AG04450 (cell line): ENCODE results near the gene NHERF1. TPM values are rescaled to one million over a fixed set of nuclear protein-coding genes. Genes with fewer than 3 reads are reported as not detected.

Experiments
- CTCF ChIA-PET: fragments of 300-600, 350-600 bp; formaldehyde crosslinking; extraction: SDS; loops from one replicate; lab custom pipeline; 2022; ENCODE audit warnings: antibody characterized with exemption, inconsistent platforms; lab: Charles Lee
- POLR2A ChIA-PET: fragments of 350-600 bp; formaldehyde crosslinking; extraction: SDS; loops from one replicate; lab custom pipeline; 2021; ENCODE audit warnings: antibody characterized with exemption, inconsistent platforms; lab: Yijun Ruan, JAX
- DNase-seq: peaks from one replicate; pipeline ENCODE4 v3.0.0-alpha.2; 2011; ENCODE audit warnings: low read depth, low spot score
- H3K27ac ChIP-seq: one replicate; pipeline ENCODE4 v1.5.1; 2012; ENCODE audit warnings: low read depth, low read length, control low read depth
- H3K27me3 ChIP-seq: one replicate; pipeline ENCODE4 v1.6.0; 2012; ENCODE audit warnings: low read length; ENCODE audit not compliant: control insufficient read depth, insufficient read depth
- H3K4me3 ChIP-seq: 2 replicates; pipeline ENCODE4 v1.5.1; 2011; ENCODE audit warnings: mild to moderate bottlenecking, low read depth, low read length, control low read depth
- H3K9me3 ChIP-seq: 2 replicates; pipeline ENCODE4 v1.5.1; 2012; ENCODE audit warnings: low read length; ENCODE audit not compliant: control insufficient read depth, insufficient read depth
- CTCF ChIP-seq: IDR thresholded peaks from 2 replicates; pipeline ENCODE4 v1.5.1; 2011; ENCODE audit warnings: low read depth, low read length, control low read depth, inconsistent platforms
- polyA plus RNA-seq: library from polyadenylated mRNA; depleted of rRNA; stranded (reverse); fragments of >200 nt; gene quantifications from 2 replicates; pipeline ENCODE4 v1.2.3, GENCODE V29; 2011

NHERF1 gene
- polyA plus RNA-seq, 1 experiment: 10.5 TPM

- H3K4me3 ChIP-seq: no peak overlapping the region
- TF ChIP-seq CTCF: no peak
- H3K9me3 ChIP-seq: no peaks in the 10 kb centered on the region; the same call in 1 of the 2 replicates
- H3K27me3 ChIP-seq: no peaks in the 10 kb centered on the region
- H3K27ac ChIP-seq: no peak overlapping the region
- ChIA-PET CTCF (interaction anchor here (1.3 to 1.9 kb wide), 4 partner anchors 12 to 34 kb away, joined by 3 to 8 read pairs (median 6); no protein-coding TSS in a partner anchor), POLR2A (no interaction called here)
- no peak for DNase-seq
These were observed 9.1 kb downstream of the NHERF1 start for GRCh38 chr17:74757502-74757901.

GRCh38 chr17:74757931-74758847 is 9.8 kb downstream of the NHERF1 start:
- no peaks in the 10 kb centered on the region; the same call in 1 of the 2 replicates for H3K9me3 ChIP-seq
- TF ChIP-seq CTCF: no peak
- POLR2A ChIA-PET: interaction anchor here (0.6 kb wide), 1 partner anchor 12 kb away, joined by 4 read pairs; no protein-coding TSS in a partner anchor
- H3K4me3 ChIP-seq: no peak overlapping the region
- H3K27ac ChIP-seq: no peak overlapping the region
- no peaks in the 10 kb centered on the region for H3K27me3 ChIP-seq
- DNase-seq: no peak
- CTCF ChIA-PET: interaction anchor here (1.3 to 2.5 kb wide), 4 partner anchors 13 to 107 kb away, joined by 3 to 12 read pairs (median 8); no protein-coding TSS in a partner anchor

- no peaks in the 10 kb centered on the region for H3K27me3 ChIP-seq
- POLR2A ChIA-PET: no interaction called here
- CTCF ChIA-PET: interaction anchor here (1.3 to 2.5 kb wide), 3 partner anchors 12 to 106 kb away, joined by 3 to 12 read pairs (median 7); no protein-coding TSS in a partner anchor
- TF ChIP-seq CTCF: no peak
- H3K9me3 ChIP-seq: no peaks in the 10 kb centered on the region; the same call in 1 of the 2 replicates
- no peak overlapping the region for H3K27ac ChIP-seq
- H3K4me3 ChIP-seq: no peak overlapping the region
- DNase-seq: no peak
These were observed 10.4 kb downstream of the NHERF1 start for GRCh38 chr17:74758848-74759168.

- no peak for TF ChIP-seq CTCF
- no peak overlapping the region for H3K27ac ChIP-seq
- H3K9me3 ChIP-seq: no peaks in the 10 kb centered on the region; the same call in 1 of the 2 replicates
- no peaks in the 10 kb centered on the region for H3K27me3 ChIP-seq
- POLR2A ChIA-PET: no interaction called here
- CTCF ChIA-PET: interaction anchor here (1.6 to 2.9 kb wide), 4 partner anchors 12 to 106 kb away, joined by 7 to 12 read pairs (median 8); no protein-coding TSS in a partner anchor
- no peak for DNase-seq
- no peak overlapping the region for H3K4me3 ChIP-seq
These were observed 10.9 kb downstream of the NHERF1 start for GRCh38 chr17:74759243-74759801.

GRCh38 chr17:74759941-74760340 is 11.5 kb downstream of the NHERF1 start:
- H3K27me3 ChIP-seq: no peaks in the 10 kb centered on the region
- H3K27ac ChIP-seq: no peak overlapping the region
- POLR2A ChIA-PET: no interaction called here
- TF ChIP-seq CTCF: no peak
- no peak overlapping the region for H3K4me3 ChIP-seq
- CTCF ChIA-PET: interaction anchor here (1.1 to 2.9 kb wide), 6 partner anchors 10 to 105 kb away, joined by 3 to 12 read pairs (median 8); no protein-coding TSS in a partner anchor
- H3K9me3 ChIP-seq: no peaks in the 10 kb centered on the region; the same call in 1 of the 2 replicates
- no peak for DNase-seq
